Measurements from ENCODE around the gene CDC42BPB.

The CDC42BPB gene

DNA sequence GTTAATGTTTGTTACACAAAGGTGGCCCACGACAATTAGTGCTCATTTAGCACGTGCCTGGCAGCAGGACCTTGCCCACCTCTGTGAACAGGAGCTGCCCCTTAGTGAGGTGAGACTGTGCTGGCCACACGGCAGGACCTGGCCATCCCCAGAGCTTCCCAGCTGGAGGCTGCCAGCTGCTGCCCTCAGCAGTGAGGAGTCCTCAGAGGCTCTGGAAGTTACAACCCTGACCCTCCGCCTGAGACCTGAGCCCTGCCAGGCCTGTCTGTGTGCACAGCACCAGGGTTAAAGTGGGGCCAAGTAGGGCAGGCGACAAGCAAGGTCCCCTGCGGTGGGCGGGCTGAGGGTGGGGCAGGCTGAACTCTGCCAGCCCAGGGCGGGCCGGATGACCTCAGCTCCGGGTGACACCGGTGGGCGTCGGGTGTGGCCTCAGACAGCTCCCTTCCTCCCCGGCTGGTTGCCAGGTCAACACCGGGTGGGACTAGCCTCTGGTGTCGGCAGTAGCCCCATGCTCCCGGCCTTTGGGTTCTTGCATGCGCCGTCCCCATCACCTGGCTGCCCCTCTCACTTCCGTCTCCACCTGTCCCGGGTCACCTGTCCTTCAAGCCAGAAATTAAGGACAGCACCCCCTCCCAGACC, 17.5 kb upstream of the CDC42BPB start:
- TF ChIP-seq, protein P1, sequence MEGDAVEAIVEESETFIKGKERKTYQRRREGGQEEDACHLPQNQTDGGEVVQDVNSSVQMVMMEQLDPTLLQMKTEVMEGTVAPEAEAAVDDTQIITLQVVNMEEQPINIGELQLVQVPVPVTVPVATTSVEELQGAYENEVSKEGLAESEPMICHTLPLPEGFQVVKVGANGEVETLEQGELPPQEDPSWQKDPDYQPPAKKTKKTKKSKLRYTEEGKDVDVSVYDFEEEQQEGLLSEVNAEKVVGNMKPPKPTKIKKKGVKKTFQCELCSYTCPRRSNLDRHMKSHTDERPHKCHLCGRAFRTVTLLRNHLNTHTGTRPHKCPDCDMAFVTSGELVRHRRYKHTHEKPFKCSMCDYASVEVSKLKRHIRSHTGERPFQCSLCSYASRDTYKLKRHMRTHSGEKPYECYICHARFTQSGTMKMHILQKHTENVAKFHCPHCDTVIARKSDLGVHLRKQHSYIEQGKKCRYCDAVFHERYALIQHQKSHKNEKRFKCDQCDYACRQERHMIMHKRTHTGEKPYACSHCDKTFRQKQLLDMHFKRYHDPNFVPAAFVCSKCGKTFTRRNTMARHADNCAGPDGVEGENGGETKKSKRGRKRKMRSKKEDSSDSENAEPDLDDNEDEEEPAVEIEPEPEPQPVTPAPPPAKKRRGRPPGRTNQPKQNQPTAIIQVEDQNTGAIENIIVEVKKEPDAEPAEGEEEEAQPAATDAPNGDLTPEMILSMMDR (IDR thresholded peaks at IDR 0.05; ENCODE audit: low read length, missing control alignments): no peak
- DNase-seq (ENCODE audit: low read depth): no peak
- H3K4me3 ChIP-seq (replicated peaks; ENCODE audit: low read depth, low read length): peak overlapping the region; percentile 44

DNA sequence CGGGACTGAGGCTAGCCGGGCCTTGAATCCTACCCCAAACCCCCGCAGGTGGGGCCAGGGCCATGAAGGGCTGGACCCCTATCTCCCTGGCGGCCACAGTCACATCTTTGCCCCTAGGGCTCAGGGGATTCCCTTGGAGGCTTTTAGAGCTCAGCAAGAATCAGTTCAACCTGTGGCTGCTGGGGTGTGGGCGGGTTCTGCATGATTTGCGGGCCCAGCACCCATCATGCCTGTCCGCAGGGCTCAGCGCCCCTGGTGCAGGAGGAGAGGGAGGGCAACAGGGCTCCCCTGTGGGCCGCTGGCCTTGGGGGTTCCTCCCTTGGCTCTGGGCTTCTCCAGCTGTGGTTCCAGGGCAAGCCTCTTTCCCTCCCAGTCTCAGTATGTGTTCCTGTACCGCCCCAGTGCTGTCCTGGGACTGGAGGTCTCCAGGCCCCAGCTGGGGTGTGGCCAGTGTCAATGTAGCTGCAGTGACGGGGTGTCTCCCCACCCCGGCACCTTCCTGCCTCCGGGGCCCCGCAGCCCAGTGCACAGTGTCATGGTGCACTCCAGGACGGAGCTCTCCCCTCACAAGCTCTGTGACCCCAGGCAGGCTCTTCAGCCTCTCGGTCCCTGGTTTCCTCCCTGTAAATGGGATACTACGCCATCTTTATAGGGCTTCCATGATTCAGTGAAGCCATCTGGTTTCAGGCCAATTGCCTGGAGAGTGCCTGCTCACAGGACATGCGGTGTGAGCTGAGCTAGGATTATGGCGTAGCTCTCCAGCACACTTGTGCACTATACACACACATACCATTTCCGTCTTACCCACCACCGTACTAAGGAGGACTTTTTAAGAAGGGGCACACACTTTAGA, 16.8 kb upstream of the CDC42BPB start:
- TF ChIP-seq, protein P1 (IDR thresholded peaks at IDR 0.05; ENCODE audit: low read length, missing control alignments): no peak
- no peak overlapping the region for H3K4me3 ChIP-seq (replicated peaks; ENCODE audit: low read depth, low read length)
- DNase-seq (ENCODE audit: low read depth): no peak

DNA sequence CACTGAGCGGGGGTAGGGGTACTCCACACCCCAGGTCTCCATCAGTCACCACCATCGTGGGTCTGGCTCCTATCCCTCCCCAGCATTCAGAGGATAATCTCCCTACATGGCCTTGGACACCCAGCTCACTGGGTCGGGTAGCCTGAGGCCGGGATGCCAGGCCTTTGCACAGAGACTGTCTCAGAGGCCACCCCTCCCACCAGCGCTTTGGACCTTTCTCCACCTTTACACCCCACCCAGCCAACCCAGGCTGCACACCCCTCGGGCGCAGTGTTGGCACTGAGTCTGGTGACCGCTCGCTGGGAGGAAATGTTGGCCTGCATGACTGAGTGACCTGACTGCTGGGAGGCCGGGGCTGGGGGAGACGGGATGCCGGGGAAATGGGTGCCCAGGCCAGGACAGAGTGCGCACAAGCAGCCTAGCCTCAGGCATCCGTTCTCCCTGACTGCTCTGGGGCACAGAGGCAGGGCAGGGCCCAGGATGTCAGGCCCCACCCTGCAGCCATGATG, 16.1 kb upstream of the CDC42BPB start:
- no peak for DNase-seq (ENCODE audit: low read depth)
- TF ChIP-seq, protein P1 (IDR thresholded peaks at IDR 0.05; ENCODE audit: low read length, missing control alignments): no peak
- no peak overlapping the region for H3K4me3 ChIP-seq (replicated peaks; ENCODE audit: low read depth, low read length)

DNA sequence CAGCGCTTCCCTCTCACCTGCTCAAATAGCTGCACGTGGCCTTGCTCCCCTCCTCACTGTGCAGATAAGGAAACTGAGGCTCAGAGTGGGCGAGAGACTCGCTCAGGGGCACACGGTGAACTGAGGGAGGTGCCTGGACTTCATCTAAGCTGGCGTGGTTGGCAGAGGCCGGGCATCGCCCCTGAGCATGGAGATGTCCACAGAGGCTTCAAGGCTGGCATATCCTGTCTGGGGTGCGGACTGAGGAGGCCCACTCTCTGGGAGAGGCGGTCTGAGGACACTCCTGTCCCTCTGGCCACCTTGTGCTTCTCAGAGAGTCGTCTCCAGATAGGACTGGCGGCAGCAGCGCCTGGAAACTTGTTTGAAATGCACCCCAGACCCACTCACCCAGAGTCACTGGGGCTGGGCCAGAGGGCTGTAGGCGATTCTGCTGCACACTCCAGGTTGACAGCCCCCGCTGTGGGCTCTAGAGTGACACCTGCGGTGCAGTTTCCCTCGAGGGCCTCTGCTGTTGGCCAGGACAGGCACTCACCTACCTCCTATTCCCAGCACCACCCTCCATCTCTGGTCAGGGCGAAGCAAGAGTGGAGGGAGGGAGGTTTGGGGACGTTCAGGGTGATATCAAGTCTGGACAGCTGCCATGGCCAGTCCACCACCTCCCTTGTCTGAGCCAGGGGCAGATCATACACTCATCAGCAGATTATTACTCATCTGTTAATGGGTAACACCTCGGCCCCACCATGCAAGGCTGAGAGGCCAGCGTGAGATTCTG, 15.4 kb upstream of the CDC42BPB start:
- TF ChIP-seq, protein P1 (IDR thresholded peaks at IDR 0.05; ENCODE audit: low read length, missing control alignments): no peak
- DNase-seq (ENCODE audit: low read depth): no peak
- no peak overlapping the region for H3K4me3 ChIP-seq (replicated peaks; ENCODE audit: low read depth, low read length)

DNA sequence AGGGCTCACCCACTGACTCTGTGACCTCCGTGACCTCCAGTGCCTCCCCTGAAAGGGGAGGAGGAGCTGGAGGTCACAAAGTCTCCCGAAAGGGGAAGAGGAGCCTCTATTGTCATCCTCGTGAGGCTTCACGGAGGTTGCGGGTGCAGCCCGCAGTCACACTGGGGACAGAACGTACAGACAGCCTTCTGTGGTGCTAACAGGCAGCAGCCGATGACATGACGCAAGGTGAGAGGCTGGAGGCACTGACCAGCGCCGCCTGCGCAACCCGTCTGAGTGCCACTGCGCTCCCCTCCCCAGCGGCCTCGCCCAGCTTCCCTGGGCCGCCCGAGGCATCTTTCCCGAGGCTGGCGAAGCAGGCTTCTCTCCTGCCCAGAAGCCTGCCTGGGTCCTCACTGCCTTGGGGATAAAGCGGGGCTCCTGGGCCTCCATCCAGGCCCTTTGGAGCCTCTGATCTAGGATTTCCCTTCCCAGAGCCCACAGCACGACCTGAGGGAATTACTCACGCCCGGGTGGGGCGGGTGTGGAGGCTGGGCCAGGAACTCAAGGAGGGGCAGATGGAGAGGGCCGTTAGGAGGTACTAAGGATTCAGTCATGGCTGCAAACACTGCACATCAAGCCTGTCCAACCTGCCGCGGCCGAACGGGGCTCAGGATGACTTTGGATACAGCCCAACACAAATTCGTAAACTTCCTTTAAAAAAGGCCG, 14.3 kb upstream of the CDC42BPB start:
- no peak for DNase-seq (ENCODE audit: low read depth)
- TF ChIP-seq, protein P1 (IDR thresholded peaks at IDR 0.05; ENCODE audit: low read length, missing control alignments): no peak

DNA sequence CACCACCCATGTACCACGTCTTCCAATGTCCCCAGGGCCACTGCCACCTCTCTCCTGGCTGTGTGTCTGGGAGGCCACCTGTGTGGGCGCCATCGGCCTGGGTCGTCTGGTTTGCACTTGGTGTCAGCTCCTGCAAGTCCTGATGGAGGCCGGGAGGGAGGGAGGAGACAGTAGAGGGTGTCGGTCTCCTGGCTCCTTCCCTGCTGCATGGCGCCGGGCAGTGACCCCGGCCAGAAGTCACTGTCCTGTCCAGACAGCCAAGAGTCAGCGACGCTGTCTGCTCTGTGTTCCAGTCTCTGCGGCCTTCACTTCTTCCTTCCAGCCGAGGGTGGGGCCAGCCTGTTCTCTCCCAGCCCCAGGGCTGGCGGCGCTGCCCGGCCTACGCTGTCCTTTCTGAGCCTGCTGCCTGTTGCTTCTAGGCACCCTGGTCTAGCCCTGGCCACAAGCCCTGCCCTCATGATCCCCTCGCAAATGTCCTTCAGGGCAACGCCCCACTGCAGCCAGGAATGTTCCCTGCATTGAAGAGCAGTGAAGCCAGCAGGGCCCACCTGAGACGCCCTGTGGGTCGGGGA, 13.7 kb upstream of the CDC42BPB start:
- no peak for DNase-seq (ENCODE audit: low read depth)
- H3K4me3 ChIP-seq (replicated peaks; ENCODE audit: low read depth, low read length): no peak overlapping the region
- TF ChIP-seq, protein P1 (IDR thresholded peaks at IDR 0.05; ENCODE audit: low read length, missing control alignments): no peak

More for the DNA sequence above, 14.3 kb upstream of the CDC42BPB start:
- no peak overlapping the region for H3K4me3 ChIP-seq (replicated peaks; ENCODE audit: low read depth, low read length)

All from fibroblast of pulmonary artery (primary cell).